Uterus (tissue), 4 donors: ENCODE results near the gene STAT2. TPM values are rescaled to one million over a fixed set of nuclear protein-coding genes. Genes with fewer than 3 reads are reported as not detected.

Experiments
- DNase-seq, 2 donors: peaks; one replicate each; pipeline ENCODE4 v3.0.0-alpha.2; 2019 to 2020
- H3K27ac ChIP-seq, 2 donors: fragments of 200-600 bp; sonication (generic); 1 replicate in 1 of 2; 2 replicates in 1 of 2; pipeline ENCODE4 v1.5.1; 2016 to 2018
- H3K27me3 ChIP-seq, 2 donors: fragments of 200-600 bp; sonication (generic); one replicate each; pipeline ENCODE4 v1.5.1; 2018 to 2019; ENCODE audit warnings: control low read depth in 1 of 2
- H3K36me3 ChIP-seq, 2 donors: fragments of 200-600 bp; sonication (generic); one replicate each; pipeline ENCODE4 v1.5.1; 2019; ENCODE audit warnings: control low read depth in 1 of 2
- H3K4me1 ChIP-seq, 2 donors: fragments of 200-600 bp; sonication (generic); one replicate each; pipeline ENCODE4 v1.5.1; 2018 to 2019; ENCODE audit warnings: control low read depth in 1 of 2
- H3K4me3 ChIP-seq, 2 donors: fragments of 200-600 bp; sonication (generic); 1 replicate in 1 of 2; 2 replicates in 1 of 2; pipeline ENCODE4 v1.5.1; 2018 to 2019; ENCODE audit warnings: mild to moderate bottlenecking in 1 of 2
- H3K9me3 ChIP-seq, 2 donors: fragments of 200-600 bp; sonication (generic); one replicate each; pipeline ENCODE4 v1.5.1; 2019; ENCODE audit warnings: control low read depth in 1 of 2
- CTCF ChIP-seq, 4 experiments: fragments of 200-600 bp in 2 of 4; fragments of 450-650 bp in 2 of 4; sonication (generic) in 2 of 4; IDR thresholded peaks; one replicate each; pipeline ENCODE4 v1.5.1; 2016 to 2019; ENCODE audit warnings: antibody characterized with exemption in 4 of 4, mild to moderate bottlenecking in 2 of 4, moderate library complexity in 1 of 4
- POLR2A ChIP-seq, 2 donors: fragments of 450-650 bp; IDR thresholded peaks; one replicate each; pipeline ENCODE4 v1.6.1; 2016; ENCODE audit warnings: antibody characterized with exemption in 2 of 2, mild to moderate bottlenecking in 1 of 2, moderate library complexity in 1 of 2
- intact Hi-C: fragments of 100-400 bp; cut with DNase I; formaldehyde crosslinking; loops from one replicate; pipeline ENCODE4 v1.15.1; 2023; ENCODE audit warnings: low total_unique reads
- total RNA-seq, 4 donors: library from RNA; depleted of rRNA in 3 of 4; stranded (reverse); fragments of >200 nt in 3 of 4; gene quantifications; one replicate each; pipeline versions ENCODE4 v1.1.0 to v1.2.4, GENCODE V29; 2014 to 2023
- donor health status: DM: yes; HTN: yes; CAD: no.

Gene STAT2
- total RNA-seq, 4 donors from 2014 or later = 63.2 to 173 (median 122) TPM

- no peak for TF ChIP-seq POLR2A (IDR thresholded peaks at IDR 0.05)
- TF ChIP-seq CTCF (IDR thresholded peaks at IDR 0.05) = no peak
- intact Hi-C loops = no loop called here
Measured at GRCh38 chr12:56333197-56333678, 26.7 kb downstream of the STAT2 start.

GRCh38 chr12:56332512-56333196, 27.3 kb downstream of the STAT2 start:
- Histone ChIP-seq H3K4me3 (peak overlapping the region; percentile 68 to 86), H3K36me3 (no peaks in the 10 kb centered on the region), H3K9me3 (no peaks in the 10 kb centered on the region), H3K27me3 (no peaks in the 10 kb centered on the region), H3K4me1 (no peaks in the 10 kb centered on the region), H3K27ac (peak overlapping the region; percentile 98)
- no peak for DNase-seq
- TF ChIP-seq CTCF (IDR thresholded peaks at IDR 0.05) (no peak), POLR2A (IDR thresholded peaks at IDR 0.05) (no peak)
- intact Hi-C loops = no loop called here

More at GRCh38 chr12:56333197-56333678, 26.7 kb downstream of the STAT2 start:
- Histone ChIP-seq H3K9me3 (no peaks in the 10 kb centered on the region), H3K27me3 (no peaks in the 10 kb centered on the region), H3K4me3 (peak overlapping the region; percentile 68 to 86), H3K27ac (peak overlapping the region; percentile 98), H3K4me1 (no peaks in the 10 kb centered on the region), H3K36me3 (no peaks in the 10 kb centered on the region)
- DNase-seq = peak in 1 of 2 donors; percentile 21

DNA sequence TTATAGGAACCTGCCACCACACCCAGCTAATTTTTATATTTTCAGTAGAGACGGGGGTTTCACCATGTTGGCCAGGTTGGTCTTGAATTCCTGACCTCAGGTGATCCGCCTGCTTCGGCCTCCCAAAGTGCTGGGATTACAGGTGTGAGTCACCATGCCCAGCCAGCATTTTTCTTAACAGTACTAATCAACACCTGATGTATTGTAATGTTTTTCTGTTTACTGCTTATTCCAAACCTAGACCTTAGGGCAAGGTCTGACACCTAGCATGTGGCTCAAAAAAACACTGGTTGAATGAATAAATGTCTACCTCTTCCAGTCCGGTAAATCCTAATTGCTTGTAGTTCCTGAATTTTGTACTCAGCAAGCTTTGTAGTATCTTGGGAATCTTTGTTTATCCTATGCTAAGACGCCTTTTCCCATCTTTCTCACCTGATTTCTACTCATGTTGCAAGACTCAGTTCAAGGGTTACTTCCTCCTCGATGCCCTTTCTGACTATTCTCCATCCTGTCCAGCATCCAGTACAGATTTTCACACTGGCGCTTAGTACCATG, 28.9 kb downstream of the STAT2 start:
- Histone ChIP-seq H3K4me3 (no peak overlapping the region), H3K27ac (no peak overlapping the region), H3K36me3 (no peaks in the 10 kb centered on the region), H3K9me3 (no peaks in the 10 kb centered on the region), H3K4me1 (no peaks in the 10 kb centered on the region), H3K27me3 (no peaks in the 10 kb centered on the region)
- DNase-seq = no peak
- intact Hi-C loops = no loop called here
- TF ChIP-seq CTCF (IDR thresholded peaks at IDR 0.05) = no peak
- TF ChIP-seq POLR2A (IDR thresholded peaks at IDR 0.05) = no peak

DNA sequence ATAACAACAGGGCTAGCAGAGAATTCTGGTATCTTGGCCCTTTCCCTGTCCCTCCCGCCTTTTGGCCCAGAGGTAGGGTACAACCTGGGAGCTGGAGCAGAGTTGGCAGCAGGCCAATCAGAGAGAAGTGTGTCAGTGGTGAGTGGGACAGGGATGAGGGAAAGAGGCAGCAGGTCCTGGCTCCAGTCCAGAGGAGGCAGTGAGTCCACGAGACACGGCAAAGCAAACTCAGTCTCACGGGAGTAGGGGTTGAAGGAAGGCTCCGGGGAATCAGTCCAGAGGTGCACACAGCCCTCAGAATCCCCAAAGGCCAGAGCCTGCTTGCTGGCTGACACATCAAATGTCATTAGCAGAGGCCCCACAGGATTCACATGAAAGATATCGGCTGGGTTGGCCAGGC, 33.4 kb downstream of the STAT2 start:
- Histone ChIP-seq H3K4me3 (no peak overlapping the region), H3K9me3 (no peaks in the 10 kb centered on the region), H3K4me1 (no peaks in the 10 kb centered on the region), H3K27ac (no peak overlapping the region), H3K27me3 (no peaks in the 10 kb centered on the region), H3K36me3 (no peaks in the 10 kb centered on the region)
- TF ChIP-seq POLR2A (IDR thresholded peaks at IDR 0.05) (no peak), CTCF (IDR thresholded peaks at IDR 0.05) (no peak)
- intact Hi-C loops = no loop called here
- DNase-seq = no peak

- intact Hi-C loops = no loop called here
- no peak for TF ChIP-seq CTCF (IDR thresholded peaks at IDR 0.05)
- TF ChIP-seq POLR2A (IDR thresholded peaks at IDR 0.05) = no peak
- no peak for DNase-seq
- Histone ChIP-seq H3K27ac (no peak overlapping the region), H3K9me3 (no peaks in the 10 kb centered on the region), H3K4me1 (no peaks in the 10 kb centered on the region), H3K36me3 (no peaks in the 10 kb centered on the region), H3K27me3 (no peaks in the 10 kb centered on the region), H3K4me3 (no peak overlapping the region)
Measured at GRCh38 chr12:56326126-56326525, 33.8 kb downstream of the STAT2 start.
